PC-9 (cell line): ENCODE data around the gene ENO4. TPM values are rescaled to one million over a fixed set of nuclear protein-coding genes. Genes with fewer than 3 reads are reported as not detected.

ENCODE experiments used
- Bru-seq: library from RNA; stranded (reverse); fragments of 400-500 nt; gene quantifications from one replicate; lab custom pipeline; 2021; lab: Mats Ljungman, UMichigan
- BruChase-seq, 2 experiments: library from RNA; stranded (reverse); fragments of 400-500 nt; gene quantifications; one replicate each; lab custom pipeline; 2021; lab: Mats Ljungman, UMichigan
- BruUV-seq: library from RNA; stranded (reverse); fragments of 400-500 nt; replicated peaks from 2 replicates; lab custom pipeline; 2021; lab: Mats Ljungman, UMichigan
- CTCF ChIA-PET: fragments of 300-600 bp; sonication (Branson Sonifier 250); formaldehyde crosslinking; loops from one replicate; lab custom pipeline; 2022; ENCODE audit warnings: antibody characterized with exemption; lab: Charles Lee
- POLR2A ChIA-PET: fragments of 300-600 bp; sonication (Branson Sonifier 250); formaldehyde crosslinking; loops from one replicate; lab custom pipeline; 2022; ENCODE audit warnings: antibody characterized with exemption; ENCODE audit not compliant: unreplicated experiment; lab: Charles Lee
- DNase-seq, 2 experiments: peaks; one replicate each; pipeline versions ENCODE4 v3.0.0 to v3.0.0-alpha.2; 2015 to 2022; ENCODE audit warnings: mixed read lengths in 1 of 2
- H2AFZ ChIP-seq: fragments of 200-600 bp; sonication (generic); 2 replicates; pipeline ENCODE4 v1.8.1; 2017; ENCODE audit warnings: antibody characterized with exemption
- H3F3A ChIP-seq: fragments of 200-600 bp; sonication (generic); 2 replicates; pipeline ENCODE4 v1.8.1; 2017; ENCODE audit warnings: antibody characterized with exemption, mild to moderate bottlenecking, low read depth; ENCODE audit not compliant: insufficient read depth
- H3K27ac ChIP-seq: fragments of 200-600 bp; sonication (generic); 2 replicates; pipeline ENCODE4 v1.6.1; 2016; ENCODE audit warnings: mixed run types
- H3K27me3 ChIP-seq: fragments of 200-600 bp; sonication (generic); 2 replicates; pipeline ENCODE4 v1.6.1; 2016; ENCODE audit warnings: low read depth, mixed run types; ENCODE audit not compliant: insufficient read depth
- H3K36me3 ChIP-seq: fragments of 200-600 bp; sonication (generic); 2 replicates; pipeline ENCODE4 v1.6.1; 2016; ENCODE audit warnings: low read depth, mixed run types
- H3K4me1 ChIP-seq: fragments of 200-600 bp; sonication (generic); replicated peaks from 2 replicates; pipeline ENCODE4 v1.6.1; 2016; ENCODE audit warnings: mixed run types; ENCODE audit not compliant: insufficient read depth
- H3K4me2 ChIP-seq: fragments of 200-600 bp; sonication (generic); 2 replicates; pipeline ENCODE4 v1.6.1; 2017; ENCODE audit warnings: mixed run types
- H3K4me3 ChIP-seq: fragments of 200-600 bp; sonication (generic); 2 replicates; pipeline ENCODE4 v1.6.1; 2016; ENCODE audit warnings: mixed run types
- H3K79me2 ChIP-seq: fragments of 200-600 bp; sonication (generic); 2 replicates; pipeline ENCODE4 v1.6.1; 2017; ENCODE audit warnings: low read depth, mixed run types
- H3K9me2 ChIP-seq: fragments of 200-600 bp; sonication (generic); 2 replicates; pipeline ENCODE4 v1.8.1; 2017; ENCODE audit warnings: mild to moderate bottlenecking; ENCODE audit not compliant: insufficient read depth
- H3K9me3 ChIP-seq: fragments of 200-600 bp; sonication (generic); 2 replicates; pipeline ENCODE4 v1.8.1; 2016; ENCODE audit warnings: low read depth; ENCODE audit not compliant: insufficient read depth
- H4K20me1 ChIP-seq: fragments of 200-600 bp; sonication (generic); 2 replicates; pipeline ENCODE4 v1.8.1; 2017; ENCODE audit not compliant: insufficient read depth
- CTCF ChIP-seq: fragments of 200-600 bp; sonication (generic); conservative IDR thresholded peaks from 2 replicates; pipeline ENCODE4 v1.6.1; 2017; ENCODE audit warnings: mixed run types, antibody characterized with exemption, mild to moderate bottlenecking, moderate library complexity
- EZH2 ChIP-seq: fragments of 200-600 bp; sonication (generic); IDR thresholded peaks from 2 replicates; pipeline ENCODE4 v1.8.0; 2017; ENCODE audit warnings: antibody characterized with exemption, low read depth
- intact Hi-C: fragments of 100-400 bp; cut with micrococcal nuclease; formaldehyde crosslinking; loops from one replicate; pipeline ENCODE4 v1.10.0; 2022; ENCODE audit not compliant: unreplicated experiment
- long read RNA-seq: library from polyadenylated mRNA; stranded (forward); transcript quantifications from one replicate; pipeline ENCODE4 v2.0.0, GENCODE V29; 2022
- total RNA-seq: library from RNA; stranded (reverse); gene quantifications from 2 replicates; pipeline ENCODE4 v1.2.3, GENCODE V29; 2021

ENO4 gene, protein sequence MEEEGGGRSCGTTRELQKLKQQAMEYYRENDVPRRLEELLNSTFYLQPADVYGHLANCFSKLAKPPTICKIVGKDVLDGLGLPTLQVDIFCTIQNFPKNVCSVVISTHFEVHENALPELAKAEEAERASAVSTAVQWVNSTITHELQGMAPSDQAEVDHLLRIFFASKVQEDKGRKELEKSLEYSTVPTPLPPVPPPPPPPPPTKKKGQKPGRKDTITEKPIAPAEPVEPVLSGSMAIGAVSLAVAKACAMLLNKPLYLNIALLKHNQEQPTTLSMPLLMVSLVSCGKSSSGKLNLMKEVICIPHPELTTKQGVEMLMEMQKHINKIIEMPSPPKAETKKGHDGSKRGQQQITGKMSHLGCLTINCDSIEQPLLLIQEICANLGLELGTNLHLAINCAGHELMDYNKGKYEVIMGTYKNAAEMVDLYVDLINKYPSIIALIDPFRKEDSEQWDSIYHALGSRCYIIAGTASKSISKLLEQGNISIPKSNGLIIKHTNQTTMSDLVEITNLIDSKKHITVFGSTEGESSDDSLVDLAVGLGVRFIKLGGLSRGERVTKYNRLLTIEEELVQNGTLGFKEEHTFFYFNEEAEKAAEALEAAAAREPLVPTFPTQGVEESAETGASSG
- total RNA-seq (0.43 and 0.79 TPM in 2 replicates), Bru-seq, nascent RNA (percentile 23 among the genes with signal in this experiment), BruChase-seq, experiment 1, labeled RNA remaining after a 2-hour chase (percentile 22 among the genes with signal in this experiment), BruChase-seq, experiment 2, labeled RNA remaining after a 6-hour chase (percentile 15 among the genes with signal in this experiment)
- long read RNA-seq, partial matches to known transcripts: 0 of 8 reads
- long read RNA-seq, other reads (novel, unspliced or antisense): 8 of 8 reads

- no peaks in the 10 kb centered on the region for H3K9me2 ChIP-seq
- H3K27ac ChIP-seq: no peak within 1 kb of the TSS
- H3K27me3 ChIP-seq: no peaks in the 10 kb centered on the region
- TF ChIP-seq CTCF (no peak), EZH2 (no peak)
- ChIA-PET POLR2A (no interaction called here), CTCF (no interaction called here)
- no peaks in the 10 kb centered on the region for H4K20me1 ChIP-seq
- intact Hi-C loops: loop anchor here (2.0 kb wide), 2 partner anchors 39 to 157 kb away; no protein-coding TSS in a partner anchor
- DNase-seq: peak; percentile 72 to 81
- H3K4me3 ChIP-seq: peak within 1 kb of the TSS; percentile 67
- peaks cover 17% of the 10 kb centered on the region for H3K4me1 ChIP-seq
- H3F3A ChIP-seq: no peaks in the 10 kb centered on the region
- H3K36me3 ChIP-seq: no peaks in the 10 kb centered on the region
- no TSS peak for BruUV-seq
- no peaks in the 10 kb centered on the region for H3K9me3 ChIP-seq
- H3K4me2 ChIP-seq: peak within 1 kb of the TSS; percentile 70
- peak within 1 kb of the TSS; percentile 84 for H2AFZ ChIP-seq
- H3K79me2 ChIP-seq: no peaks in the 10 kb centered on the region
Measured at GRCh38 chr10:116849248-116850057, at the start of gene ENO4. Gene ENO4, plus strand, starts transcription at chr10:116849499. Its CDS starts 68 bp downstream, at chr10:116849567.

DNA sequence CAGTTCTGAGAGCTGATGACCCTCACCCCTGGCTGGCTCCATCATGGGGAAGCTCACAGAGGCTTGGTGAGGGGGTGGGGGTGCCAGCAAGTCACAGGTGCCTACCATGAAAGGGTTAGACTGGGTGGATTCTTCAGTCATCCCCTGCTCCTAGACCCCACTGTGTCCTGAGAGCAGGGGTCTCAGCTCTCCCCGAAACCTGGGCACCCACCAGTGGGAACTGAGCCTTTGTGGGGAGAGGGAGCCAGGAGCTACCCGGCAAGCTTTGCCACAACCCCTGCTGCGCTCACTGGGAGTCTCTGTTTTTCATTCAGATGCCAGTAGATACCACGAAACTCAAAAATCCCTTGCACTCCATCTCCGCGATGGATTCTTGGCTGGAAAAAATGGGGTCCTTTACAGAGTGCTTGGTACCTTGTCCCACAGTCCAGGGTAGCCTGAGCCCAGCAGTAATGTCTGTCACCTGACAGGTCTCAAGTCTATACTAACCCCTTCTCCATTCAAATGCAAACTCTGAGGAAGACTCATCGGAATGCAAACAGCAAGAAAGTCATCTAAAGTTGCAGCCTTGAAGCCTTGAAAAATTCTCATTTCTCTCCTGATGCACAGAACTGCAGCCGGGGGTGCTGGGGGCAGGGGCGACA lies 48.9 kb upstream of the ENO4 start:
- no peak overlapping the region for H3K4me2 ChIP-seq
- no peak overlapping the region for H3K4me3 ChIP-seq
- ChIA-PET POLR2A (no interaction called here), CTCF (no interaction called here)
- H4K20me1 ChIP-seq: no peaks in the 10 kb centered on the region
- no peaks in the 10 kb centered on the region for H3K36me3 ChIP-seq
- H3F3A ChIP-seq: no peaks in the 10 kb centered on the region
- no peak overlapping the region for H2AFZ ChIP-seq
- intact Hi-C loops: loop anchor here (10.0 kb wide), 1 partner anchor 204 kb away; the partner anchor contains the start of gene SHTN1
- H3K27me3 ChIP-seq: peaks cover 7% of the 10 kb centered on the region
- no peak for DNase-seq
- no peak for TF ChIP-seq CTCF
- TF ChIP-seq EZH2: no peak
- no TSS peak for BruUV-seq
- no peaks in the 10 kb centered on the region for H3K9me2 ChIP-seq
- H3K79me2 ChIP-seq: no peaks in the 10 kb centered on the region
- H3K4me1 ChIP-seq: no peaks in the 10 kb centered on the region
- H3K9me3 ChIP-seq: no peaks in the 10 kb centered on the region
- no peak overlapping the region for H3K27ac ChIP-seq
